IPS-18a (cell line): ENCODE measurements around the gene PNP.
A peak's percentile ranks its signal among the peaks of the same experiment; 100 is the strongest.

ENCODE experiments used
- H3K27ac ChIP-seq: one replicate; pipeline ENCODE4 v1.5.1; 2013; ENCODE audit warnings: low read length
- H3K27me3 ChIP-seq: one replicate; pipeline ENCODE4 v1.6.1; 2013; ENCODE audit warnings: mild to moderate bottlenecking, low read length; ENCODE audit not compliant: control insufficient read depth, insufficient read depth
- H3K36me3 ChIP-seq: one replicate; pipeline ENCODE4 v1.6.1; 2013; ENCODE audit warnings: low read depth, low read length; ENCODE audit not compliant: control insufficient read depth
- H3K4me1 ChIP-seq: one replicate; pipeline ENCODE4 v1.6.1; 2013; ENCODE audit warnings: low read depth, low read length; ENCODE audit not compliant: control insufficient read depth
- H3K4me3 ChIP-seq: one replicate; pipeline ENCODE4 v1.5.1; 2013; ENCODE audit warnings: low read length
- H3K9ac ChIP-seq: one replicate; pipeline ENCODE4 v1.6.1; 2013; ENCODE audit warnings: mild to moderate bottlenecking, low read length, moderate library complexity
- H3K9me3 ChIP-seq: one replicate; pipeline ENCODE4 v1.6.1; 2013; ENCODE audit warnings: low read depth, low read length; ENCODE audit not compliant: control insufficient read depth

Gene PNP

DNA sequence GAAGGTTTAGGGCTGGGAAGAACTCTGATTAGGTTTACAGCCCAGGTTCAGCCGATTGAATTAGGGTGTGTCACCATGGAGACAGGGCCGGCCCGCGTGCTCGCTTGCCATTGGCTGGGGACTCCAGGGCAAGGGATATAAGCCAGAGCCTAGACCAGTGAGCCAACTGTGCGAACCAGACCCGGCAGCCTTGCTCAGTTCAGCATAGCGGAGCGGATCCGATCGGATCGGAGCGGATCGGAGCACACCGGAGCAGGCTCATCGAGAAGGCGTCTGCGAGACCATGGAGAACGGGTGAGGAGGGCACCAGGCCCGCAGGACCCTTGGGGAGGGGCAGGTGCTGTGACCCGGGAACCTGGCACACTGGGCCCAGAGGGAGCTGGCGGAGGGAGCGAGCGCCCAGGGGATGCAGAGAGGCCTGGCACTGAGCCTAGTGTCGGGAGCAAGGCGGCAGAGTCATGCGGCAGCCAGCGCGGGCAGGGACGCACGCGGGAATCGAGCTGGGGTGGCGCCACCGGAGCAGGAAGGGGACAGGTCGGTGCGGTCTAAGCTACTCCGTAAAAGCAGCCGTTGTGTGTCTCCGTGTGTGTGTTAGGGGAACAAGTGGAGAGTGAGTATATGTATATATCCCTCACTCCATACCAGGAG lies at the start of gene PNP:
PNP (plus strand) TSS at position 165 of the 648 bp plus-strand sequence; CDS start at position 284, 119 bp downstream.
- H3K4me3 ChIP-seq = peak within 1 kb of the TSS; percentile 86
- peak within 1 kb of the TSS; percentile 77 for H3K27ac ChIP-seq
- peak within 1 kb of the TSS; percentile 92 for H3K9ac ChIP-seq
- peaks cover 22% of the 10 kb centered on the region for H3K36me3 ChIP-seq
- no peaks in the 10 kb centered on the region for H3K27me3 ChIP-seq
- H3K9me3 ChIP-seq = no peaks in the 10 kb centered on the region
- peaks cover 13% of the 10 kb centered on the region for H3K4me1 ChIP-seq

DNA sequence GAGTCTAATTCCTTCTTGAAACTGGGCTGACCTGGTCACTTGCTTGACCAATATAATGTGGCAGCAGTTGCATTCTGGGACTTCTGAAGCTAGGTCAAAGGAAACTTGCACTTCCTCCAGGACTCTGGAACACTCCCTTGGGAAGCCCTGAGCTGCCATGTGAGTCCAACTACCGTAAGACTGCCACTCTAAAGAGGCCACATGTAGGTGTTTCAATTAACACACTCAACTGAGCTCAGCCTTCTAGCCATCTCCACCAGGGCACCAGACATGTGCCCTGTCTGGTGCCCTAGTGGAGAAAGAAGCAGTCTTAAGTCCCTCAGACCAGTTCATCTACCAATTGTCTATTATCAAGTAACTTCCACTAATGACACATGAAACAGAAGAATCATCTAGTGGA lies 49.8 kb upstream of the PNP start:
- Histone ChIP-seq H3K27me3 (peaks cover under 1% of the 10 kb centered on the region), H3K9me3 (no peaks in the 10 kb centered on the region), H3K36me3 (no peaks in the 10 kb centered on the region), H3K4me1 (peaks cover 5% of the 10 kb centered on the region), H3K9ac (no peak overlapping the region), H3K27ac (no peak overlapping the region), H3K4me3 (no peak overlapping the region)

DNA sequence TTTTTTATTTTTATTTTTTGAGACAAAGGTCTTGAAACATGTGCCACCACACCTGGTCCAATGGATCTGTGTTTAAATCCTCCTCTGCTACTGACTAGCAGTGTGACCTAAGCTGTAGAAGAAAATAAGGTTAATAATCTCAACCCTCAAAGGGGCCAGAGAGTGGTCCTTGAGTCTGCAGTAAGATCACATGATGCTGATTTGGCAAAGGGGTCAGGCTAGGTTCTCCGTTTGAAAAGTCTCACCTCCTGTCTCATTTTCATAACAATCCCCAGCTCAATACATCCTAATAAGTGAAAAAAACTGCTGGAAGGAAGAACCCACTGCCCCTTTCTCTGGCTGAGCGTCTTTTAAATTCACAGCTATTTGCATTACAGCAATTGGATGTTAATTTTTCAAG lies 47.9 kb upstream of the PNP start:
- Histone ChIP-seq H3K4me1 (peaks cover 5% of the 10 kb centered on the region), H3K27me3 (no peaks in the 10 kb centered on the region), H3K4me3 (peak overlapping the region; percentile 30), H3K9ac (no peak overlapping the region), H3K27ac (no peak overlapping the region), H3K9me3 (no peaks in the 10 kb centered on the region), H3K36me3 (no peaks in the 10 kb centered on the region)

DNA sequence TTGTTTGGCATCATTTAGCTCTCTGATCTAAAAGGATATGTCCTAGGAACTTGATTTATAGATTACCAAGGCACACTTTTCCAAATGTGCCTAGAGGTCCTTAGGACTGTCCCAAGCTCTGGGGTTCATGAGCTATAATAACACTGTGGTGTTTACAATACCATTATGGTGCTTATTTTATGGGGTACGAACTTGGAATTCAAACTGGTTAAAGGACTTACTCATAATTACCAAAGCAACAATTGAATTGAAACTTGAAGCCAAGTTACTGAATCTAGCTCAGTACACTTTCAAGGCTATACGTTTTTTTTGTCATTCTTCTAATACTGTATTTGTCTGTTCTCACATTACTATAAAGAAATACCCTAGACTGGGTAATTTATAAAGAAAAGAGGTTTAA lies 46.3 kb upstream of the PNP start:
- H3K36me3 ChIP-seq = no peaks in the 10 kb centered on the region
- no peaks in the 10 kb centered on the region for H3K27me3 ChIP-seq
- no peak overlapping the region for H3K27ac ChIP-seq
- no peak overlapping the region for H3K4me3 ChIP-seq
- H3K9me3 ChIP-seq = no peaks in the 10 kb centered on the region
- H3K4me1 ChIP-seq = peaks cover 5% of the 10 kb centered on the region
- no peak overlapping the region for H3K9ac ChIP-seq

DNA sequence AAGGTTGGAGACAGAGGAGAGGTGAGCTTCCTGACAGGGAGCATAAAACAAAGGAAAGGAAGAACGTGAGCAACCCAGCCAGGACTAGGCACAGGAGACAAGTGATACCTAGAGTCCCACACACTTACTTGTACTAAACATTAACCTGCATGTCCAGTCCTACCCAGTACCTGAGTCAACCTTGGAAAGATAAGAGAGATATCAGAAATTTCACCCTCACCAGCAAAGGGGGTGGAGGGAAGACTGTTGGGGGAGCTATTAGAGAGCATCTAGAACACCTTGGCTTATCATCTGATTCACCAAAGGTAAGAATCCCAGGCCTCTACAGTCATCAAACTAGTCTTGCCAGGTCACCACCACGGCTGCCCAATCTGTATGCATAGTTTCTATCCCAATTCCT lies 44.4 kb upstream of the PNP start:
- no peaks in the 10 kb centered on the region for H3K27me3 ChIP-seq
- H3K4me3 ChIP-seq = no peak overlapping the region
- no peaks in the 10 kb centered on the region for H3K9me3 ChIP-seq
- no peak overlapping the region for H3K9ac ChIP-seq
- H3K4me1 ChIP-seq = peaks cover 5% of the 10 kb centered on the region
- H3K27ac ChIP-seq = no peak overlapping the region
- H3K36me3 ChIP-seq = no peaks in the 10 kb centered on the region

DNA sequence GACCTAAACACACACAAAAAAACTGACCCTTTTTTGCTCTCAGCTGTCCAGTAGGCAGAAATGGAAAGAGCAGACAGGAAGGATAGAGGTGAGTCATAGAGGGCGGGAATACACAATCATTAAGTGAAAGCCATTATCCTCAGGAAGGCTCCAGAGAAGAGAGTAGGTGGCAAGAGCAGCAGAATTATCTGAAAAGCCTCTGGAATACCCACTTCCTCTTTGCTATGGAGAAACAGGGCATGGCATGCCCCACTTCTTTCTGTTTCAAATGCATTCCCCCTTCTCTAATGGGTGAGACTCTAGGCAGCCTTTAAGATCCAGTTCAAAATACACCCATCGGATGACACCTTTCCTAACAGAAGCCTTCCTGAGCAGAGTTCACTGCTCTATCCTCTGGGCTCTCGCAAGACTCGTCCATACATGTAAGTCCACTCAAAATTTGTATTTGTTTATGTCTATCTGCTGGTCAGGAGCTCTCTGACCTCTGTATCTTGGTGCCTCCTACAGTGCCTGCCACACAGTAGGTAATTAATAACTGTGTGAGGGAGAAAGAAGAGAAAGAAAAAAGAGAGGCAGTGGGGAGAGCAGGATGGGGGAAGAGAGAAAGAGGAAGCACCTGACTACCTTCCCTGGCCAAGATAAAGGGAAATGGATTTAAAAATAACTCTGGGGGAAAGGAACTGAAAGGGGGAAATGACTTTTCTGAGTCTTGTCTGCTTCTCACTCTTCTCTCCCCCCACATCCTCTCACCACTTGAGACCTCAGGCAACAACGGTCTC lies 41.8 kb upstream of the PNP start:
- H3K9me3 ChIP-seq = no peaks in the 10 kb centered on the region
- no peaks in the 10 kb centered on the region for H3K4me1 ChIP-seq
- H3K27me3 ChIP-seq = no peaks in the 10 kb centered on the region
- no peak overlapping the region for H3K27ac ChIP-seq
- H3K4me3 ChIP-seq = no peak overlapping the region
- H3K9ac ChIP-seq = no peak overlapping the region
- no peaks in the 10 kb centered on the region for H3K36me3 ChIP-seq

DNA sequence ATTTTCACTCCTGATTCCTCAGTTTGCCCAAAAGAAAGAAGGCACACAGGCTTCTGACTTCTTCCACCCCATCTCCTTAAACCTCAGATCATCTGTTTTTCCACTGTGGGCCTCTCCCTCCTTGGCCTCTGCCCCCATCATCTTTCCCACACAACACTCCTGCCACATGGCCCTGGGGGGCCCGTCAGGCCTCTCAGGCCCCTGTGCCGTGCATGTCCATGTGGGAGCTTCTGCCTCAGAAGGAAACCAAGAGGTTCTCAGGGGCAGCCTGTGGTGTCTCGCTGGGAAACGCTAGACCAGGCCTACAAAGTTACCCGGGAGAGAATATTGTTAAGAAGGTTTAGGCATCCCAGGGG lies 41.2 kb upstream of the PNP start:
- H3K36me3 ChIP-seq = no peaks in the 10 kb centered on the region
- H3K27me3 ChIP-seq = no peaks in the 10 kb centered on the region
- H3K9ac ChIP-seq = no peak overlapping the region
- H3K27ac ChIP-seq = no peak overlapping the region
- H3K4me1 ChIP-seq = no peaks in the 10 kb centered on the region
- no peak overlapping the region for H3K4me3 ChIP-seq
- no peaks in the 10 kb centered on the region for H3K9me3 ChIP-seq

DNA sequence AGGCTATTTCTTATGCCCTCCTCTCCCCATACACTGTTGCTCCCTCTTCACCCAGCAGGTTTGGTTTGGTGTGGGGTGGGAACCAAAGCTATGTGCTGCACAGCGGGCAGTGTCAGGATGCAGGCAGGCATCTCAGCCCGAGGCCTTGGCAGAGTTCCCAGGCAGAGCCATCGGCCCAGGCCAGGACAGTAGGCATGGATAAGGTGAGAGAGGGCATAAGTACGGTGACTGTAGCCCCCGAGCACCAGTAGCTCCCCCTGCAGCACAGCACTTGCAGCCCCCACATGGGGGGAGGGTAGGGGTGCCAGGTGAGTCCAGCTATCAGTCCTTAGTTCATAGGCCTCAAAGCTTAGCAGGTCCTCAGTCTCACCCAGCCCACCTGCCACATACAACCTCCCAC lies 40.4 kb upstream of the PNP start:
- H3K36me3 ChIP-seq = no peaks in the 10 kb centered on the region
- no peaks in the 10 kb centered on the region for H3K4me1 ChIP-seq
- no peaks in the 10 kb centered on the region for H3K27me3 ChIP-seq
- no peaks in the 10 kb centered on the region for H3K9me3 ChIP-seq
- no peak overlapping the region for H3K27ac ChIP-seq
- H3K9ac ChIP-seq = no peak overlapping the region
- H3K4me3 ChIP-seq = no peak overlapping the region

DNA sequence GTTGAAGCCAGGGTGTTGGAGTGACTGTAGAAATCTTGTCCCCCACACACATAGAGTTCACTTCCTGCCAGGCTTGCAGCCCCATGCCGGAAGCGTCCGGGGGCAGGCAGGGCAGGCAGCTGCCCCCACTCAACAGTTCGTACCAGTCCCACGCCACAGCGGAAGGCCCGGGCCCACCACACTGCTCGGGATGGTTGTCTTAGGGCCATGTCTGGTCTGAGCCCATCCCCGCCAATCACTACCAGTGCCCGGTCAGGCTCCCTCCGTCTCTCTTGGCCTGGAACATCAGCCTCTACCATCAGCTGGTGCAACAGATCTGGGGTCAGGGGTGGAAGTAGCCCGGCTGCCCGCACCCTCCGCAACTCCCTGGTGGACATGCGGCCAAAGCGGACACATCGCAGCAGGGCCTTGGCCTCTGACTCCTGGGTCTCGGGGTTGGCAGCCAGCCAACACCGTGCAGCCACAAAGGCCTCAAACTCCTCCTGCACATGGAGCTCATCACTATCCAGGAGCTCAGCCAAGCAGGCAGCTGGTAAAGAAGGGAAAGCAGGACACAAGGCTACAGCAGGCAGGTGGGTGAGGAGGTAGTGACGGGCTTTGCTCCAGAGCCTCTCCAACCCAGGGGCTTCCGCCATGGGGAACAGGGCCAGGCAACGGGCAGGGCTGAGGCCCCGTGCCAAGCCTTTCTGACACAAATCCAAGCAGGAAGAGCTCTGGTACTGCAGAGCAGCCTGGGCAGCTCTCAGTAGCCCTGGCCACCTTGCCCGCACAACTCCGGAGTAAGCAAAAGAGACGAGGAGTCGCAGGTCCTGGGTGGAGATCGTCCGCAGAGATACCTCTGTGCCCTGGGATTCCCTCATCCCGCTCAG lies 39.2 kb upstream of the PNP start:
- H3K27me3 ChIP-seq = no peaks in the 10 kb centered on the region
- H3K36me3 ChIP-seq = no peaks in the 10 kb centered on the region
- no peak overlapping the region for H3K9ac ChIP-seq
- no peak overlapping the region for H3K4me3 ChIP-seq
- no peak overlapping the region for H3K27ac ChIP-seq
- H3K4me1 ChIP-seq = no peaks in the 10 kb centered on the region
- no peaks in the 10 kb centered on the region for H3K9me3 ChIP-seq

DNA sequence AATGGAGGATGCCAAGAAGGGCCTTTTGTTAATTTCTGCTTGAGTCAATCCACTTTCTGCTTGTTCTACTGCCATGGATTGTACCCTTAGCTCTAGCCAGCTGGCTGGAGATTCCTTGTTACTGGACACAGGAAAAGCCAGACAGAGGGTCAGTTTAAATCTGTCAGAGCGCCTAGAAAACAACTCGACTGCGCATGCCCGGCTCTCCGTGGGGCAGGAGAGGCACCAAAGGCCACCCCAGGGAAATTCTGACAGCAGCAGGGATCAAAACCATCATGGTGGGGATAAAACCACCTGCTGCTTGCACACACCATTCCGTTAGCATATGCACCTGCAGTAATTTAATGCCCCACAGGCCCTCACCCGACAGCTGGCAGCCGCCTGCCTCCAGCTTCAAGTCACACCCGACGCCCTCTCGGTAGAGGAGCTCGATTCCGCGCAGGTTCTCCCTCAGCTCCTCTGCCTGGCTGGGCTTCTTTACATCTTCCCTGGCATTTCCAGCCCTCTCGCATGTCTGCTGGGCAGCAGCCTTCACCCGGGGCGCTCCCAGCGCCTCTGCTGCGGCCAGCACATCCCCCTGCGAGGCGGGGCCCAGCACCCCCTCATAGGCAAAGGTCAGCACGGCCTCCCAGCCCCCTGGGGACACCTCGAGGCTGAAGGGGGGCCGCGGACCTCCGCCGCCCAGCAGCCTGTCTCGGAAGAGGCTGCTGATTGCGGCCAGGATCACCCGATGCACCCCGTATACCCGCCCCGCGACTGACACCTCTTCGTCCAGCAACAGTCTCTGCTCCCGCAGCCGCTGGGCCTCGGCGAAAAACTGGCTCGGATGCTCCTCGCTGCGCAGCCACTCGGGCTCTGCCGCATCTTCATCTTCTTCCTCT lies 34.3 kb upstream of the PNP start:
- Histone ChIP-seq H3K4me1 (no peaks in the 10 kb centered on the region), H3K9me3 (no peaks in the 10 kb centered on the region), H3K4me3 (no peak overlapping the region), H3K27ac (no peak overlapping the region), H3K36me3 (no peaks in the 10 kb centered on the region), H3K9ac (no peak overlapping the region), H3K27me3 (no peaks in the 10 kb centered on the region)
